Keratinocyte (primary cell): ENCODE results near the gene TBX3. TPM values are rescaled to one million over a fixed set of nuclear protein-coding genes. Genes with fewer than 3 reads are reported as not detected.

ENCODE experiments used
- DNase-seq: peaks from one replicate; pipeline ENCODE4 v3.0.0-alpha.2; 2011; ENCODE audit warnings: low read depth, missing footprints, low spot score
- FAIRE-seq: peaks from 2 replicates; lab custom pipeline; 2011; peaks lifted over from hg19 to GRCh38; lab: Jason Lieb, UNC
- H2AFZ ChIP-seq: 2 replicates; pipeline ENCODE4 v1.6.0; 2012; ENCODE audit warnings: low read length, control low read depth, inconsistent platforms; ENCODE audit not compliant: control insufficient read depth
- H3K27ac ChIP-seq: 2 replicates; pipeline ENCODE4 v1.5.1; 2011; ENCODE audit warnings: low read length; ENCODE audit not compliant: control insufficient read depth, insufficient read depth
- H3K27me3 ChIP-seq: 3 replicates; pipeline ENCODE4 v1.6.0; 2011; ENCODE audit warnings: low read length; ENCODE audit not compliant: control insufficient read depth, insufficient read depth; ENCODE audit errors: extremely low read depth
- H3K36me3 ChIP-seq, 2 experiments: 2 replicates in 1 of 2; 3 replicates in 1 of 2; pipeline ENCODE4 v1.5.1; 2011; ENCODE audit warnings: low read length in 2 of 2, mild to moderate bottlenecking in 1 of 2; ENCODE audit not compliant: control insufficient read depth in 2 of 2, insufficient read depth in 2 of 2; ENCODE audit errors: extremely low read depth in 1 of 2
- H3K4me1 ChIP-seq: 3 replicates; pipeline ENCODE4 v1.5.1; 2011; ENCODE audit warnings: low read length; ENCODE audit not compliant: control insufficient read depth, insufficient read depth; ENCODE audit errors: extremely low read depth
- H3K4me2 ChIP-seq: 3 replicates; pipeline ENCODE4 v1.6.0; 2011; ENCODE audit warnings: low read depth, low read length; ENCODE audit not compliant: control insufficient read depth, insufficient read depth; ENCODE audit errors: extremely low read depth
- H3K4me3 ChIP-seq, 3 experiments: fragments of 200-600 bp in 1 of 3; sonication (generic) in 1 of 3; 2 replicates in 2 of 3; 3 replicates in 1 of 3; pipeline ENCODE4 v1.5.1; 2011 to 2016; ENCODE audit warnings: low read length in 3 of 3, mild to moderate bottlenecking in 3 of 3, control low read depth in 2 of 3, inconsistent platforms in 1 of 3, low read depth in 1 of 3, mixed read lengths in 1 of 3, mixed run types in 1 of 3, moderate library complexity in 1 of 3; ENCODE audit not compliant: control insufficient read depth in 2 of 3, insufficient read depth in 2 of 3; ENCODE audit errors: extremely low read depth in 1 of 3
- H3K79me2 ChIP-seq: 2 replicates; pipeline ENCODE4 v1.6.0; 2012; ENCODE audit warnings: low read length; ENCODE audit not compliant: control insufficient read depth, insufficient read depth
- H3K9ac ChIP-seq: 3 replicates; pipeline ENCODE4 v1.6.0; 2011; ENCODE audit warnings: low read length; ENCODE audit not compliant: control insufficient read depth, insufficient read depth; ENCODE audit errors: extremely low read depth
- H3K9me1 ChIP-seq: 3 replicates; pipeline ENCODE4 v1.6.0; 2011; ENCODE audit warnings: low read length; ENCODE audit not compliant: control insufficient read depth, insufficient read depth; ENCODE audit errors: extremely low read depth
- H3K9me3 ChIP-seq: 2 replicates; pipeline ENCODE4 v1.5.1; 2012; ENCODE audit warnings: low read depth, low read length; ENCODE audit not compliant: control insufficient read depth
- H4K20me1 ChIP-seq: 3 replicates; pipeline ENCODE4 v1.6.0; 2011; ENCODE audit warnings: low read length; ENCODE audit not compliant: control insufficient read depth, insufficient read depth; ENCODE audit errors: extremely low read depth
- EZH2 ChIP-seq: IDR thresholded peaks from one replicate; pipeline ENCODE4 v1.6.1; 2012; ENCODE audit warnings: inconsistent platforms, mild to moderate bottlenecking, low read length, moderate library complexity
- dilution Hi-C: fragments of 300-500 bp; cut with MboI; formaldehyde crosslinking; loops from one replicate; pipeline ENCODE4 v1.7.0; 2020; ENCODE audit warnings: low sequenced_read_pairs; ENCODE audit not compliant: extremely low pct_ligation_motif_present
- polyA plus RNA-seq, 5 experiments: library from polyadenylated mRNA; depleted of rRNA in 3 of 5; stranded (reverse) in 3 of 5; stranded (forward) in 1 of 5; unstranded in 1 of 5; fragments of >200 nt; gene quantifications; 1 replicate in 1 of 5; 2 replicates in 3 of 5; 3 replicates in 1 of 5; pipeline versions ENCODE4 v1.2.1 to v1.2.3, GENCODE V29; 2011 to 2012; ENCODE audit warnings: missing spikeins in 2 of 5, low read depth in 1 of 5, low replicate concordance in 1 of 5
- TF ChIP-seq, protein P1 (sequence below), 3 experiments: IDR thresholded peaks in 1 of 3; conservative IDR thresholded peaks in 1 of 3; optimal IDR thresholded peaks in 1 of 3; 2 replicates in 2 of 3; 3 replicates in 1 of 3; pipeline versions ENCODE3 to v1.5.1; 2011; ENCODE audit warnings: low read length in 3 of 3, mild to moderate bottlenecking in 3 of 3, moderate library complexity in 2 of 3, control low read depth in 1 of 3, inconsistent platforms in 1 of 3; ENCODE audit not compliant: insufficient read depth in 2 of 3; ENCODE audit errors: extremely low read depth in 1 of 3

The TBX3 gene
- polyA plus RNA-seq, 1 donor (not counting 4 experiments of a cell fraction or from before 2014, with no cell fraction given), result 7.8 TPM

DNA sequence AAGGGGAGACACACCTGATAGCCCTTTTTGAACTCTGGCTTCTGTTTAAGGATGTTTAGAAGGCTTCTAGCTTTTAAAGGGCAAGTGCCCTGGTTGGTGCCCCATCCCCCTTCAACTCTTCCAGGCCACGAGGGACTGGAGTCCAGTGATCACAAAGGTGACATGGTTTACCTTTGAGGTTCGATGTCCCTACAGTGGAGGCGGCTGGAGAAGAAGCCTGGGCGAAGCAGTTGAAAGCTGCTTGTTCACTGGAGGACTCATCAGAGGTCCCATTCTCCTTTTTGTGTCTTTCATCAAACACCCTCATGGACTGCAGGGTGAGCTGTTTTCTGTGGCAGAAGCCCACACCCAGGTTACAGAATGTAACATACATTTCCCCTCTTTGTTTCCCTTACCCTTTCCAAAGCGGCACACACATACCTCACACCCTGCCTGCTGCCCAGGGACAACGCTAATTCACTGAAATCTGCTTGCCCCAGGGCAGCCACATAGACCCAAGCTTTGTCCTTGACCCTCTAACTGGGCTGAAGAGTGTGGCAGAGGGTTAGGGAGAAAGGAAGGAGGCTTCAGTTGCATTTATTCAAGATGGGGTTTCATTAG lies 7.7 kb downstream of the TBX3 start:
- Histone ChIP-seq H3K27ac (no peak overlapping the region), H3K4me2 (no peak overlapping the region), H3K9ac (no peak overlapping the region), H4K20me1 (no peaks in the 10 kb centered on the region), H2AFZ (no peak overlapping the region), H3K4me1 (peaks cover 3% of the 10 kb centered on the region), H3K9me1 (no peaks in the 10 kb centered on the region), H3K4me3 (no peak overlapping the region), H3K36me3 (peaks cover 8 to 32% of the 10 kb centered on the region in 2 experiments), H3K79me2 (peaks cover 21% of the 10 kb centered on the region), H3K27me3 (no peaks in the 10 kb centered on the region), H3K9me3 (no peaks in the 10 kb centered on the region)
- no peak for TF ChIP-seq EZH2
- TF ChIP-seq, protein P1, sequence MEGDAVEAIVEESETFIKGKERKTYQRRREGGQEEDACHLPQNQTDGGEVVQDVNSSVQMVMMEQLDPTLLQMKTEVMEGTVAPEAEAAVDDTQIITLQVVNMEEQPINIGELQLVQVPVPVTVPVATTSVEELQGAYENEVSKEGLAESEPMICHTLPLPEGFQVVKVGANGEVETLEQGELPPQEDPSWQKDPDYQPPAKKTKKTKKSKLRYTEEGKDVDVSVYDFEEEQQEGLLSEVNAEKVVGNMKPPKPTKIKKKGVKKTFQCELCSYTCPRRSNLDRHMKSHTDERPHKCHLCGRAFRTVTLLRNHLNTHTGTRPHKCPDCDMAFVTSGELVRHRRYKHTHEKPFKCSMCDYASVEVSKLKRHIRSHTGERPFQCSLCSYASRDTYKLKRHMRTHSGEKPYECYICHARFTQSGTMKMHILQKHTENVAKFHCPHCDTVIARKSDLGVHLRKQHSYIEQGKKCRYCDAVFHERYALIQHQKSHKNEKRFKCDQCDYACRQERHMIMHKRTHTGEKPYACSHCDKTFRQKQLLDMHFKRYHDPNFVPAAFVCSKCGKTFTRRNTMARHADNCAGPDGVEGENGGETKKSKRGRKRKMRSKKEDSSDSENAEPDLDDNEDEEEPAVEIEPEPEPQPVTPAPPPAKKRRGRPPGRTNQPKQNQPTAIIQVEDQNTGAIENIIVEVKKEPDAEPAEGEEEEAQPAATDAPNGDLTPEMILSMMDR (optimal IDR thresholded peaks at IDR 0.05 in 1 of 3, IDR thresholded peaks at IDR 0.05 in 1 of 3, conservative IDR thresholded peaks at IDR 0.05 in 1 of 3; ENCODE audit: extremely low read depth in 1 of 3, insufficient read depth in 2 of 3, low read length in 3 of 3), result no peak
- no peak for FAIRE-seq
- DNase-seq, result no peak
- dilution Hi-C loops, result no loop called here

DNA sequence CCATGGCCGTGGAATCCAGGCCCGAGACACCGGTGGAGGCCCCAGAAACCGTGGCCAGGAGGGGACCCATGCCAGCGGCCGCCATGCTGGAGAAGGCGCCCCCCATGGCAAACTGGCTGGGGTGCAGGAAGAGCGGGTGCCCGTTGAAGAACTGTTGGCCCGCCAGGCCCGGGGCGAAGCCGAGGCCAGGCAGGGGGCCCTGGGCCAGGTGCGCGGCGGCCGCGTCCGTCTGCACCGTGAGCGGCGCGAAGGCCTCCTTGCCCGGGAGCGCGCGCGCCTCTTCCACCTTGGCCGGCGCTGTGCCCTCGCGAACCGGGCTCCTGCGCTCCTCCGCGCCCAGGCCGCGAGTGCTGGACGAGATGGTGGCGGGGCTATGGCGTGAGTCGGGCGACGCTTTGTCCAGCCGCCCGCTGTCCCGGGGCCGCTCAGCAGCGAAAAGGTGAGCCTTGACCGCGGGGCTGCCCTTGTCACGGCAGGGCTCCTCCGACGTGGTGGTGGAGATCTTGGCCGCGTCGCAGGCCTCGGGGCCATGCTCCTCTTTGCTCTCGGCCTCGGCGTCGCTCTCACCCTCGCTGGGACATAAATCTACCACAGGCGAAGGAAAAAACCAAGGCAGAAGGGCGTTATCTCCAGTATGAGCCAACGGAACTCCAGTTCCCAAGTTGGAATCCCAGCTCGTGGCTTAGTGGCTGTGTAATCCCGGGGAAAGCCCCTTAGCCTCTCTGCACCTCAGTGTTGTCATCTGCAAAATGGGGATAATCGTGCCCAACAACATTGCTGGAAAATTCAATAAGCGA lies 9.5 kb downstream of the TBX3 start:
- H3K4me2 ChIP-seq, result no peak overlapping the region
- peaks cover 4% of the 10 kb centered on the region for H3K79me2 ChIP-seq
- H4K20me1 ChIP-seq, result no peaks in the 10 kb centered on the region
- FAIRE-seq (no peak), DNase-seq (no peak)
- H3K9me3 ChIP-seq, result no peaks in the 10 kb centered on the region
- H3K9me1 ChIP-seq, result no peaks in the 10 kb centered on the region
- no peak overlapping the region for H3K9ac ChIP-seq
- H3K27me3 ChIP-seq, result no peaks in the 10 kb centered on the region
- H2AFZ ChIP-seq, result no peak overlapping the region
- no peak overlapping the region for H3K4me3 ChIP-seq
- H3K27ac ChIP-seq, result no peak overlapping the region
- TF ChIP-seq EZH2, result no peak
- TF ChIP-seq, protein P1 (optimal IDR thresholded peaks at IDR 0.05 in 1 of 3, IDR thresholded peaks at IDR 0.05 in 1 of 3, conservative IDR thresholded peaks at IDR 0.05 in 1 of 3; ENCODE audit: extremely low read depth in 1 of 3, insufficient read depth in 2 of 3, low read length in 3 of 3), result no peak
- peaks cover 4 to 30% of the 10 kb centered on the region in 2 experiments for H3K36me3 ChIP-seq
- dilution Hi-C loops, result no loop called here
- H3K4me1 ChIP-seq, result peaks cover 2% of the 10 kb centered on the region
